ENCODE results near the gene COL3A1.

COL3A1 gene

DNA sequence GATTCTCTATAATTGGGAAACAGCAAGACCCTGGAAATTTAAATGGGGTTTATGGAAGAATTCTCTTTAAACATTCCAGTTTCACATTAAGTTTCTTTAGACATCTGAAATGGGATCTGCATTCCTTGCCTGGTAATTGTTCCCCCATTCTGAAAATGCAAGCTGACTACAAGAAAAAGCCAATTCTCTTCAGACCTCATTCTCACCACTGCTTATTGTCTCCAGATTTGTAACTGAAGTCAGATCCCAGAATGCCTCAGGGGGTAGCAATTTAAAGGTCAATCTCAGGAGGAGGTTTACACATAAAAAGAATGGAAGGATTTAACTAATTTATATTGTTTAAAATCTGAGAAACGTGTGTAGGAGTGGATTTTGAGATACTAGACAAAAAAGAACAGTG is 41.2 kb downstream of the COL3A1 start:
- in situ Hi-C loops (cut with MboI; ENCODE audit: low sequenced_read_pairs), result no loop called here

DNA sequence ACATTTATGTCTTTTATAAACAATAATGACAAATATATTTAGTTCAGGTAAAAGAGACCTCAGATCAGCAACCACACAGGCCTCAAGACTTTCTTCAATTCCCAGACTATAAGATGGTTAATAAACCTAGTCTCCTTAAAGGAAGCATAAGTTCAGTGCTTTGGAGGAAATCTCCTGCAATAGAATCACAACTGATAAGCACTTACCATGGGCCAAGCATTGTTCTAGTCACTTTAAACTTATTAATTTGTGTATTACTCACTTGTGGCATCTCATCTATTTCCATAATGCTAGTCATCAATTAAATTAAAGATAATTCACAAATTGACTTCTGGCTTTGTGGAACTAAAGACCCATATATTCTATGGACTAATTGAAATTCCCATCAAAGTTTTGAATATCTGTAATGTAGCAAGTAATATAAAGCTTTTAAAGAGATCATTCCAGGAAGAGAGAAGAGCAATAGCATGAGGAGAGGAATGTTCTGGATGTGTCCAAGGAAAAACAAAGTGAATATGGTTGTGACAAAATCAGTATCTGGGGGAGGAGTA is 42.2 kb downstream of the COL3A1 start:
- in situ Hi-C loops (cut with MboI; ENCODE audit: low sequenced_read_pairs), result no loop called here

DNA sequence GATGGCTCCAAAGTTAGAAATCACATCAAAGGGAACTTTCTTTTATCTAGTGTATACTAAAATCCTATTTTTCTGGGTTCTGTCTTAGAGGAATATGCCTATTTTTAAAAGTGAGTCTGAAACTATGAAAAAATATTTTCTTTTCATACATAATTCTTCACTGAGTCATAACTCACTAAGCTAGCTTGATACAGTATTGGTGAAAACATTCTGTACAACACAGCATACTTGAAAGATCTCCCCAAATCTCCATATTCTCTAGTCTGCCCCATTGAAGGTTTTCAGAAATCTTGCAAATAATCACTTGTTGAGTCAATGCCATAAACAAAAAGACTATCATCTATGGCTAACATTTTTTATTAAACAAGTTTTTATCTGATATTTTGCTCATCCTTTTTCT is 44.5 kb downstream of the COL3A1 start:
- in situ Hi-C loops (cut with MboI; ENCODE audit: low sequenced_read_pairs), result no loop called here

DNA sequence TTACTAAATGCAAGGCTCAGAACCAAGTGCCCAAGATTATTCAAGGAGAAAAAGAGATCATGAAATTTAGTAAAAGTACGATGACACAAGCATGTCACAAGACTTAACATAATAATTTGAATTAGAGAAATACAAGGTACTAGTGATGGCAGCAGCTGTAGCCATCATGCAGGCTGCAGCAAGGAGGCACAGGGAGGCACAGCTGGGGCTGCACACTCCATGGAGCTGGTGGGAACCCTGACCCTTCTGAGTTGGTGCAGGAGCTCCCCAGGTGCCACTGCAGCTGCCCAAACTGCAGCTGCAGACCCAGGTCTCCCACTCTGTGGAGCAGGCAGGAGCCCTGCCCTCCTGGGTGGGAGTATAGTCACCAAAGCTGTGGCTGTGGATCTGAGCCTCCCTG is 46.0 kb downstream of the COL3A1 start:
- in situ Hi-C loops (cut with MboI; ENCODE audit: low sequenced_read_pairs), result no loop called here

DNA sequence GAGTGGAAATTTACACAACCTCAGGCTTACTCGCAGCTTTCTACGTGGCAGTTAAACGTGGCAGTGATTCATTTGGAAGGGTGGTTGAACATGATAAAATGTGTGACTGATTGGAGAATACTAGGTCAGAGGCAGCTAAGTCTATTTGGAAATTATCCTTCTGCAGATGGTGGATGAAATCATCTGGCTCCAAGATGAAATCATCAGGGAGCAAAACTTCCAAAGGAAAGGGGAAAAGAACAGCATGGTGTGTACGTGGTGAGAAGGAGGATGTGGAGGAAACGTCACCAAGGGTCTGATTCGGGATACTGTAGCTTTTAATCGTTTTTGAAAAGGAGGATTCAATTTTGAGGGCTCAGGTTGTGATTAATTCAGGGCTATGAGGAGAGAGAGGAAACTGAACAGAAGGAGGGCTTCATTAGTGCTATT is 47.9 kb downstream of the COL3A1 start:
- in situ Hi-C loops (cut with MboI; ENCODE audit: low sequenced_read_pairs), result no loop called here

DNA sequence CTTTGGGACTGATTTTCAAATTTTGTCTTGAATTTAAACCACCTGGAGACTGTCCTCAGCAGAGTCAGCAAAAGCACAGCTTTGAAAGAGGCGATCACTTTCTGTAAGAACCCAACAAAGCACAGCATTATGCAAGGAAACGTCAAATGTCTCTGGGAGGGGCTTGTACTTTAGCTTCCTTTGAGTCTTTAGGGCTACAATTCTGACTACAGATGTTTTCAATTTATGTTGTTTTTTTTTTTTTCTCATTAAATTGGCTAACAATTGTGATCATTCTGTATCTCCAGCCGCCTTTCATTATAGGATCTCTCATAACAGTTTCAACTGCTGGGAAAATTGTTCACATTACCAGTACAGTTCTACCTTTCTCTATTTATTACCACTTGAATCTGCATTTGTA is 48.3 kb downstream of the COL3A1 start:
- in situ Hi-C loops (cut with MboI; ENCODE audit: low sequenced_read_pairs), result no loop called here

DNA sequence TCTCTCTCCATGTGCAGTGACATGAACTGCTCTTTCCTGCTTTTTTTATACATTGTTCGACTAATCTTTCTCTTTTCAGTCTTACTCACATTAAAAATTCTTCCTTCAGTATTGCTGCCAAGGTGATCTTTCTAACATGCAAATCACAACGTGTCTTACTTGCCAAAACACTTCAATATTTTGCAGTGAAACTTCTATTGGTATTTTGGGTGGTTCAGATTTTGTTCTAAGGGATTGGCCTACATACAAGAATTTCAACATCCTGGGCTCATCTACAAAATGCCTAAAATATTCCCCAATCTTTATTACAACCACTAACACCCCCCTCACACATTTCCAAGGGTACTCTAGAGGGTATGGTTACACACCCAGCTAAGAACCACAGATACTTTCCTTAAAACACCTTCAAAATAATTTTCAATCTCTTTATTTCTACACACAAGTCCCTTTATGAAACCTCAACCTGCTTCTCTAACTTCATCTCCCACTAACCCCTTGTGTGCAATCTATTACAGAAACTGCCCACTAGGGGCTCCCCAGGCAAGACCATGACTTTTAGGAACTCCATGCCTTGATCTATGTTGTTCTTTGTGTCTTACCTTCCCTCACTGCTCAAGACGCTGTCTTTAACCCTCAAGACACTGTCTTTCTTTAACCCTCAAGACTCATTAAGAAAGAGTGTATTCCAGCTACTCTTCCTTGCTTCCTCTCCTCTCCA is 50.9 kb downstream of the COL3A1 start:
- in situ Hi-C loops (cut with MboI; ENCODE audit: low sequenced_read_pairs), result no loop called here

DNA sequence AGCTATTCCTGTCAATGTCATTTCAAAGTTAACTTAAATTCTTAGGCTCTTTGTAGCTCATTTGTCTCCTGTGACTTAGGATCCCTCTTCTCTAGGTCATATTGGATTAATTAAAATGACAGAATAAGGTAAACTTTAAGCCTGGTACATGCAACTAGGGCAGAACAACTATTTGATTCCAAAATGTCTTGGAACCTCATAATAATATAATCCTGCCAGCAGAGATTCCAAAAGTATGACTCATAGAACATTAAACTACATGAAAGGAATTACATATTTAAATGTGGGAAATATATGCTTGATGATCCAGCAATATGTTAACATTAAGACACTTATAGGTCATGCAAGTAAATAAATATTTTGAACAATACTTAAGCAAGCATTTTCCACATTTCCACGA is 63.3 kb downstream of the COL3A1 start:
- in situ Hi-C loops (cut with MboI; ENCODE audit: low sequenced_read_pairs), result no loop called here

DNA sequence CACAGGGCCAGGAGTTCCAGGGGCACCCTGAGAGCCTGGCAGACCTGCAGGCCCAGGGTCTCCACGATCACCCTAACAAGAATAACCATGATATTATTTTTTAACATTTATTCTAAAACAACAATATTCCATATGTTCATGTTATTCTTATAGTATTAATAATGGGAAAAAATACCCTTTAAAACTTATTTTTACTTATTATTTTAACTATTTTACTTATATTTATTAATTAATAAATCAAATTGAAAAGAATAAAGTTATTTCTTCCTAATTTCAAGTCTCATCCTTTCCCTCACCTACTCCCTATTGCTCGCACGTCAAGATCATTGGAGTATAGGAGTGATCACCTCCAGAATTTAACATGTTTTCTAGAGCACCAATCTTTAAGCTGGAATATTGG is 71.7 kb downstream of the COL3A1 start:
- in situ Hi-C loops (cut with MboI; ENCODE audit: low sequenced_read_pairs), result no loop called here

DNA sequence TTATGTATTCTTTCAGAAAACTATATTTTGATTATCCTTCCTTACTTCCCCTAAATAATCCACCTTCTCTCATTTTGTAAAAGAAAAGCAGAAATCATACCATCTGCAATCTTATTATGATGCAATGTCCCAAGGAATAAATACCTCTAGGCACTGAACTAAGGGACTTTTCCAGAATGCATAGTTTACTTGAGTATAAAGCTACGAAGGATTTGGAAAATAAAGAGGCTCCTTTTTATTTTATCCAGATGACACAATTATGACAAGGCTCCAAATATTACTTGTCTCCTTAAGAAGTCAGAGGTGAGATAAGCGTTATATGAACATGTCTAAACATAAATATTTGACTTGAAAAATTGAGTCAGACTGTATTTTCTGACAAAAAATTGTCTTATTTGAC is 72.1 kb downstream of the COL3A1 start:
- in situ Hi-C loops (cut with MboI; ENCODE audit: low sequenced_read_pairs), result no loop called here

DNA sequence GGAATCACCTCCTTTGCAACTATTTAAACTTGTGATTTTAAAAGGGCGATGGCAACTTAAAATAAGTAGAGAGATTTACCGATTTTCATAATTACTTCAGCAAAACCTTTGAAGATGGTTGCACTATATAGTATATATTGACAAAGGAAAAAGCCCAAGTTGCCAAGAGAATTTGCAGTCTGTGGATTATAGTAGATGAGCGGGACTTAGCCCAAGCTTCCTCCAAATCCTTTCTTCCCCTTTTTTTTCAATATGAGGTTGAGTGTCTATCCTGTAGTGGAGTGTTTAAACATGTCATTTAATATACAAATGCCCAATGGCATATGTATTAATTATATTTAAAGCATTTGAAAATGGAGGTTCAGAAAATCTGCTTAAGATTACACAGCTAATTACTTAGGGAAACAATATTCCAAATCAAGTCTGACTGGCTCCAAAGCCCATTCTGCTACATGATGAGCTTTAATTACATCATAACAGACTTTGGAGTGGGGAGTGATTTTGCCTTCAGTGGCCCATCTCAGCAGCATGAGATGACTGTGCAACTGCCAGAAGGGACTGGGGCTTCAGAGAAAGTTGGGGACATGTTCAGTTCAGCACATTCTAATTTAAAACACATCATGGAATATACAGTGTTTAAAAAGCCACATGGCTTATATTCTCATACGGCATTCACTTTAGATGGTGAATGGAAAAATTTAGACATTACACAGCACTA is 73.2 kb downstream of the COL3A1 start:
- in situ Hi-C loops (cut with MboI; ENCODE audit: low sequenced_read_pairs), result no loop called here

DNA sequence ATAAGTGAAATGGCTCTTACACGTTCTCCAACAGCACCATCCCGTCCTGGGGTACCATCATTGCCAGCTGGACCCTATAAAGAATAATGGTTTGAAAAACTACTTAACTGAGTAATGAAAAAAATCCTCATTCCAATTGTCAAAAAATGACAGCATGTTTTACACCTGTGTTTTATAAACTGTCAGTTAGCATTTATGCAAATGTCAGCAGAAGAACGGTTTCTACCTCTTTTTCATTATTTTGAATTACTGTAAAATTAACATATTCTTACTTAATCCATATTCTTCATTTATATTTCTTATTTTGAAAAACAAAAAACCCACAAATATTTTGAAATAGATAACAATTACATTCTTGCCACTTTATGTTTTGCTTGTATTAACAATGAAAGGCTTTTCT is 74.0 kb downstream of the COL3A1 start:
- in situ Hi-C loops (cut with MboI; ENCODE audit: low sequenced_read_pairs), result no loop called here

DNA sequence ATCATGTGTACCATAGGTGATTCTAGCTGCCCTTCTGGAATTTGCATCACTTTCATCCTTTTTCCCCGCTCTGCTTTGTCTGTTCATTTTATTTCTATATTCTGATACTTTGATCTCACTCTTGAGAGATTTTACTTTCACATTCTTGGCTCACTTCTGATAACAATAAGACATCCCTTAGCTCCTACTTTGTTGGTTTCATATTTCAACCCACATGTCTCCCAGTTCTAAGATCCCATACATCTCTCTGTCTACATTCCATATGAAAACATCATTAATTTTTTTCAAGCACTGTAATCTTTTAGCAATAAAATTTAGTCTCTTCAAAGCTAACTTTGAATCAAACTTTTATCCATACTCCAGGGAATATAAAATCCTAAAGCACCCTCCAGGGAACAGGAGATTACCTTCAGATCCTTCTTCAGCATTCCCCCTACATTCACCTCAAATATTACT is 75.6 kb downstream of the COL3A1 start:
- in situ Hi-C loops (cut with MboI; ENCODE audit: low sequenced_read_pairs), result no loop called here

DNA sequence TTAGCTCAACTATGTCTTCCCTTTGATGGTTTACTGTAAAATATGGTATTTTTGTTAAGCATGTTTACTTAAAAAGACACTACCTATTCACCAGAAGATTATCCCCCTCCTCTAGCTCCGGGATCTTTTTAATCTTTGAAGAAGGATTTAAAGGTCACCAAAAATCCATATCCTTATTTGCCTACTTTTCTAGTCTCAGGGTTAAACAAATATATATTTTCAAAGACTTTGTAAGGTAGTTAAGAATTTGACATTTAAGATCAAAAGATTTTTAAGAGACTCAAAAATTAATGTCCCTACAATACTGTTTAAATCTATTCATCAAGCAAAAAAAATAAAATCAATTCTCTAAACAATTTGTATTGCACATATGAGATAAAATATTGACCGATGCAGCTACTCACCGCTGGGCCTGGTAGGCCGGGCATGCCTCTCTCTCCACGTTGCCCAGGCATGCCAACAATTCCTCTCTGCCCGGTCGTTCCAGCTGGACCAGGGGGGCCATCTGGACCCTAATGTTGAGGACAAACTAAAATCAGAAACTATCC is 76.1 kb downstream of the COL3A1 start:
- in situ Hi-C loops (cut with MboI; ENCODE audit: low sequenced_read_pairs), result no loop called here

DNA sequence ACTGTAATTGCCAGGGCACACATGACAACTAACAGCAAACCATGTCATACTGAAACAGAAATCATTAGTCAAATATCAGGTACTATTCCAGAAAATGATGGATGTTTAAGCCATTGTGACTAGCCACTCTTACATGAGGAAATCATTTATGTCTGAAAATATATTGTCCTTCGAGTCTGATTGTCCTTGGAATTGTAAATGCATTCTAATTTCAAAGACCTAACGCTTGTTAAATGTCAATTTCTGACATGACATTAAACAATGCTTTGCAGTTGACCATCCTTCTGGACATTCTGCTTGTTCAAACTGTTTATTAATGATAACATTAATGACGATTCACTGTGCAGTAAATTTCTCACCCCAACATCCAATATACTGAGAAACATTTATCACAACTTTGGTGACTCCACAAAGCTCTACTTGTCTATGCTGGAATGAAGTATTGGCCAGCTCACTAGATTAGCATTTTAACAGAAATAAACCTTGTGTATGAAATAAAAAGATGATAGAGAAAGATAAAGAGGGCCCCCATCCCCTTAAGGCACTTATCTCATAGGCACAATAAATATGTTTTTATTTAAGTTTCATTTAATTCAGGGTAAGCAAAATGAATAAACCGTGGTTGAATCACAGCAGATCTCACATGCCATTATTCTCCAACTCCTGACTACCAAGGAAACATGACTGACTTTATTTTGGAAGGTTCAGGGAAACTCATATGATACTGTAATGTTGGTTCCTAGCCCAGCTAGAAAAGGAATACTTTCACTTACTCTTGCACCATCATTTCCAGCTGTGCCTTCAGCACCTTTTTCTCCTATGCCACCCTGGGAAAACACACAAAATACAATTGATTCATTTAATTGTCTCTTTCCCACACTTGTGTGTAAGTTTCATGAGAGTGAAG is 82.3 kb downstream of the COL3A1 start:
- in situ Hi-C loops (cut with MboI; ENCODE audit: low sequenced_read_pairs), result no loop called here

DNA sequence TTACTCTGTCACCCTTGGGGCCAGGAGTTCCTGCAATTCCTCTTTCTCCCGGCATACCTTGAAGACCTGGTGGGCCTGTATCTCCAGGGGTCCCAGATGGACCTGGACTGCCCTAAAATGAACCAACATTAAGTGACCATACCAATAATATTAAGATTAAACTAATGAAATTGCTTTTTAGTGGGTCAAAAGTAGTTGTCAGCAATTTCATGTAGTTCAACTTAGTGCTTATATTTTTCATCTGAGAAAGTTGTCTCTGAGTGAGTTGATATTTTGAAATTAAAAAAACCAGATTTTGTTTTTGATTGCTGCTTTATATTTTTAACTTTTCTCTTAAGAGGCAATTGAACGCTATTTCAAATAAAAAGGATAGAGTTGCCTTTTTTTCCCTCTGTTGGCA is 83.1 kb downstream of the COL3A1 start:
- in situ Hi-C loops (cut with MboI; ENCODE audit: low sequenced_read_pairs), result no loop called here

DNA sequence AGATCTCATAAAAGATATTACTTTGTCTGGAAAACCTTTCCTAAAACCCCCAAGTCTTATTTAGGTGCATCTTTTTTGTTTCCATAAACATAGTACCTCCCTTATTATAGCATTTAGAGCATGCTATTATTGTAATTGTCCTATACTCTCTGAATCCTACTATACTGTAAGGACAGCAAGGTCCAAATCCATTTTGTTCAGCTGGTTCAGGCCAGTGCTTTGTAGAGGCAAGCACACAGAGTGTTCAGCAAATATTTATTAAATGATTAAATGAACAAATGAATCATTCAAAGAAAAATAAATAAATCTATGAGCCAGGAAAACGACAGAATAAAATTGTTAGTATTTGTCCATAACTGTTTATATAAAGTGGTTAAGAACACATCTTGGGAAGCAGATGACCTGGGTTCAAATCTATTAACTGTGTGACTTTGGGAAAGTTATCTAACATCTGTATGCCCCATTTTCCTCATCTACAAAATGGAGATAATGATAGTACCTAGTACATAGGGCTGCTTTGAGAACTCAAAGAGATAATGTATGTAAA is 86.0 kb downstream of the COL3A1 start:
- in situ Hi-C loops (cut with MboI; ENCODE audit: low sequenced_read_pairs), result no loop called here
